HG03457 (cell line): ENCODE data around the gene MYH10.
A peak's percentile ranks its signal among the peaks of the same experiment; 100 is the strongest.

Source experiments
- ATAC-seq: cut with Tn5 transposase; IDR thresholded peaks from one replicate; pipeline ENCODE4 v1.9.1; 2021; ENCODE audit warnings: moderate number of reproducible peaks; ENCODE audit not compliant: unreplicated experiment

Gene MYH10

GRCh38 chr17:8458128-8458527, 172.4 kb downstream of the MYH10 start:
- no peak for ATAC-seq

GRCh38 chr17:8455665-8456209, 174.8 kb downstream of the MYH10 start:
- ATAC-seq = no peak

- ATAC-seq = no peak
Measured at GRCh38 chr17:8453326-8453725, 177.2 kb downstream of the MYH10 start.

GRCh38 chr17:8451933-8452614, 178.5 kb downstream of the MYH10 start:
- ATAC-seq = no peak

- ATAC-seq = no peak
Measured at GRCh38 chr17:8448310-8448709, 182.2 kb downstream of the MYH10 start.

- no peak for ATAC-seq
Measured at GRCh38 chr17:8447799-8448198, 182.7 kb downstream of the MYH10 start.

GRCh38 chr17:8445536-8445935, 185.0 kb downstream of the MYH10 start:
- no peak for ATAC-seq

GRCh38 chr17:8444494-8444893, 186.0 kb downstream of the MYH10 start:
- no peak for ATAC-seq

GRCh38 chr17:8443756-8444155, 186.8 kb downstream of the MYH10 start:
- no peak for ATAC-seq

- ATAC-seq = no peak
Measured at GRCh38 chr17:8442310-8442709, 188.2 kb downstream of the MYH10 start.

GRCh38 chr17:8441690-8442089, 188.8 kb downstream of the MYH10 start:
- ATAC-seq = no peak

GRCh38 chr17:8439681-8440080, 190.8 kb downstream of the MYH10 start:
- ATAC-seq = no peak

GRCh38 chr17:8438441-8438840, 192.1 kb downstream of the MYH10 start:
- ATAC-seq = no peak

- ATAC-seq = no peak
Measured at GRCh38 chr17:8436844-8437171, 193.7 kb downstream of the MYH10 start.

GRCh38 chr17:8436169-8436843, 194.2 kb downstream of the MYH10 start:
- peak; percentile 41 for ATAC-seq

- peak; percentile 89 for ATAC-seq
Measured at GRCh38 chr17:8435245-8436168, 195.0 kb downstream of the MYH10 start, which contains the start of gene NDEL1. Gene NDEL1 (plus strand): TSS chr17:8435884. CDS start chr17:8444272, 8,388 bp downstream.

- no peak for ATAC-seq
Measured at GRCh38 chr17:8430966-8431365, 199.6 kb downstream of the MYH10 start.

GRCh38 chr17:8426802-8427201, 203.7 kb downstream of the MYH10 start:
- ATAC-seq = no peak

GRCh38 chr17:8426094-8426720, 204.3 kb downstream of the MYH10 start:
- no peak for ATAC-seq
